HCT116 (cell line): ENCODE data around the gene RHOBTB1. TPM values are rescaled to one million over a fixed set of nuclear protein-coding genes. Genes with fewer than 3 reads are reported as not detected.

Source experiments
- ATAC-seq: fragments of 200-7000 bp; cut with Tn5 transposase; 2 replicates; pipeline ENCODE4 v1.9.1; 2020; ENCODE audit warnings: mild to moderate bottlenecking, moderate library complexity
- BruUV-seq: library from RNA; stranded (reverse); fragments of 400-500 nt; replicated peaks from 2 replicates; lab custom pipeline; 2021; lab: Mats Ljungman, UMichigan
- CTCF ChIA-PET: fragments of 300-600 bp; sonication (Branson Sonifier 250); formaldehyde crosslinking; loops from one replicate; lab custom pipeline; 2021; ENCODE audit warnings: antibody characterized with exemption; lab: Charles Lee
- POLR2A ChIA-PET: fragments of 300-600, 350-600 bp; sonication (Branson Sonifier 250); formaldehyde crosslinking; loops from one replicate; lab custom pipeline; 2021; ENCODE audit warnings: antibody characterized with exemption; lab: Charles Lee
- RAD21 ChIA-PET, 2 experiments: fragments of 300-600 bp; sonication (Branson Sonifier 250); formaldehyde crosslinking; loops; one replicate each; lab custom pipeline; 2023; ENCODE audit warnings: low total read pairs in 2 of 2; ENCODE audit not compliant: uncharacterized antibody in 2 of 2, unreplicated experiment in 2 of 2, low non-redundant PET in 1 of 2; lab: Charles Lee
- DNase-seq: peaks from one replicate; pipeline ENCODE4 v3.0.0-alpha.2; 2010; ENCODE audit warnings: low read depth, low spot score
- H2AFZ ChIP-seq: fragments of 200-600 bp; shearing (Covaris generic), sonication (generic); 2 replicates; pipeline ENCODE4 v1.6.1; 2017; ENCODE audit warnings: low read depth, mixed run types, mixed read lengths, antibody characterized with exemption, low read length; ENCODE audit not compliant: poor library complexity, severe bottlenecking
- H3K27ac ChIP-seq: 2 replicates; pipeline ENCODE4 v1.5.1; 2012; ENCODE audit warnings: low read depth, low read length
- H3K27me3 ChIP-seq: fragments of 200-600 bp; sonication (generic); 2 replicates; pipeline ENCODE4 v1.6.1; 2016; ENCODE audit warnings: mixed run types, low read length, mixed read lengths; ENCODE audit not compliant: insufficient read depth
- H3K36me3 ChIP-seq, 2 experiments: fragments of 200-500 bp in 1 of 2; fragments of 200-600 bp in 1 of 2; sonication (Bioruptor generic) in 1 of 2; sonication (generic) in 1 of 2; 2 replicates each; pipeline versions ENCODE4 v1.5.1 to v1.6.1; 2014 to 2016; ENCODE audit warnings: low read length in 2 of 2, inconsistent platforms in 1 of 2, mixed read lengths in 1 of 2, mixed run types in 1 of 2; ENCODE audit not compliant: insufficient read depth in 2 of 2, control insufficient read depth in 1 of 2
- H3K4me1 ChIP-seq, 2 experiments: fragments of 200-600 bp in 1 of 2; sonication (generic) in 1 of 2; 2 replicates each; pipeline versions ENCODE4 v1.5.1 to v1.6.1; 2012 to 2017; ENCODE audit warnings: low read length in 2 of 2, inconsistent platforms in 1 of 2, mild to moderate bottlenecking in 1 of 2, mixed read lengths in 1 of 2, mixed run types in 1 of 2, moderate library complexity in 1 of 2; ENCODE audit not compliant: insufficient read depth in 2 of 2, control insufficient read depth in 1 of 2
- H3K4me2 ChIP-seq: fragments of 200-600 bp; sonication (generic); 2 replicates; pipeline ENCODE4 v1.6.1; 2017; ENCODE audit warnings: mixed run types, low read length, mixed read lengths
- H3K4me3 ChIP-seq, 2 experiments: fragments of 200-600 bp in 1 of 2; sonication (generic) in 1 of 2; replicated peaks in 1 of 2; 2 replicates each; pipeline ENCODE4 v1.5.1; 2011 to 2016; ENCODE audit warnings: low read length in 2 of 2, control low read depth in 1 of 2, low read depth in 1 of 2, mild to moderate bottlenecking in 1 of 2, mixed read lengths in 1 of 2, mixed run types in 1 of 2
- H3K79me2 ChIP-seq: fragments of 200-600 bp; sonication (generic); 2 replicates; pipeline ENCODE4 v1.6.1; 2017; ENCODE audit warnings: mild to moderate bottlenecking, mixed run types, low read length, moderate library complexity, mixed read lengths; ENCODE audit not compliant: insufficient read depth
- H3K9ac ChIP-seq: fragments of 200-600 bp; sonication (generic); 2 replicates; pipeline ENCODE4 v1.6.1; 2016; ENCODE audit warnings: low read length, mixed read lengths
- H3K9me2 ChIP-seq: fragments of 200-600 bp; sonication (generic), shearing (Covaris generic); 2 replicates; pipeline ENCODE4 v1.6.1; 2017; ENCODE audit warnings: mixed run types, mild to moderate bottlenecking, moderate library complexity; ENCODE audit not compliant: insufficient read depth
- H3K9me3 ChIP-seq, 2 experiments: fragments of 200-500 bp in 1 of 2; fragments of 200-600 bp in 1 of 2; sonication (Bioruptor generic) in 1 of 2; sonication (generic) in 1 of 2; 2 replicates each; pipeline ENCODE4 v1.6.1; 2014 to 2017; ENCODE audit warnings: low read length in 2 of 2, mixed read lengths in 2 of 2, inconsistent platforms in 1 of 2, low read depth in 1 of 2, mild to moderate bottlenecking in 1 of 2, mixed run types in 1 of 2, moderate library complexity in 1 of 2; ENCODE audit not compliant: control insufficient read depth in 1 of 2, insufficient read depth in 1 of 2
- H4K20me1 ChIP-seq: fragments of 200-600 bp; sonication (generic), shearing (Covaris generic); 2 replicates; pipeline ENCODE4 v1.6.1; 2017; ENCODE audit warnings: mixed run types, mild to moderate bottlenecking, moderate library complexity; ENCODE audit not compliant: insufficient read depth
- CBX3 ChIP-seq: IDR thresholded peaks from 2 replicates; pipeline ENCODE4 v1.6.1; 2012; ENCODE audit warnings: low read depth
- EGR1 ChIP-seq: IDR thresholded peaks from 2 replicates; pipeline ENCODE4 v1.6.1; 2012; ENCODE audit warnings: low read depth
- ELF1 ChIP-seq: IDR thresholded peaks from 2 replicates; pipeline ENCODE4 v1.6.1; 2012; ENCODE audit warnings: low read depth, borderline replicate concordance
- JUND ChIP-seq: IDR thresholded peaks from 2 replicates; pipeline ENCODE4 v1.6.1; 2012
- POLR2AphosphoS5 ChIP-seq: IDR thresholded peaks from 2 replicates; pipeline ENCODE4 v1.6.1; 2011; ENCODE audit warnings: mild to moderate bottlenecking, low read depth, low read length, moderate library complexity
- RAD21 ChIP-seq: IDR thresholded peaks from 2 replicates; pipeline ENCODE4 v1.6.1; 2012; ENCODE audit warnings: low read depth, mild to moderate bottlenecking
- SIN3A ChIP-seq: IDR thresholded peaks from 2 replicates; pipeline ENCODE4 v1.6.1; 2012; ENCODE audit warnings: low read depth
- SP1 ChIP-seq: IDR thresholded peaks from 2 replicates; pipeline ENCODE4 v1.6.1; 2012; ENCODE audit warnings: low read depth
- SRF ChIP-seq: IDR thresholded peaks from 2 replicates; pipeline ENCODE4 v1.6.1; 2012; ENCODE audit warnings: low read depth
- YY1 ChIP-seq: IDR thresholded peaks from 2 replicates; pipeline ENCODE4 v1.6.1; 2011; ENCODE audit warnings: low read length, low read depth, moderate library complexity, mild to moderate bottlenecking; ENCODE audit not compliant: insufficient replicate concordance; ENCODE audit errors: extremely low read depth
- ZFX ChIP-seq: fragments of 450-650 bp; IDR thresholded peaks from 2 replicates; pipeline ENCODE4 v1.6.1; 2017
- ZNF274 ChIP-seq: fragments of 200-500 bp; sonication (Bioruptor generic); IDR thresholded peaks from 2 replicates; pipeline ENCODE4 v1.6.1; 2014; ENCODE audit warnings: mild to moderate bottlenecking, low read depth, low read length, inconsistent platforms
- intact Hi-C: fragments of 100-400 bp; cut with micrococcal nuclease; formaldehyde crosslinking; loops from 2 replicates; pipeline ENCODE4 v1.10.0; 2022
- total RNA-seq: library from RNA; stranded (reverse); gene quantifications from one replicate; pipeline ENCODE4 v1.2.1, GENCODE V29; 2021; ENCODE audit not compliant: unreplicated experiment
- TF ChIP-seq, protein P1 (sequence below): IDR thresholded peaks from 2 replicates; pipeline ENCODE4 v1.6.1; 2011; ENCODE audit warnings: mild to moderate bottlenecking, low read length, moderate library complexity; ENCODE audit not compliant: insufficient replicate concordance; ENCODE audit errors: extremely low read depth
- TF ChIP-seq, protein P2 (sequence below): IDR thresholded peaks from 2 replicates; pipeline ENCODE4 v1.6.1; 2012
- TF ChIP-seq, protein P3 (sequence below): IDR thresholded peaks from 2 replicates; pipeline ENCODE4 v1.6.1; 2012
- TF ChIP-seq, protein P4 (sequence below): IDR thresholded peaks from 2 replicates; pipeline ENCODE4 v1.6.1; 2012; ENCODE audit warnings: low read depth

The RHOBTB1 gene
- total RNA-seq, 1 experiment from 2014 or later, result 1.6 TPM

DNA sequence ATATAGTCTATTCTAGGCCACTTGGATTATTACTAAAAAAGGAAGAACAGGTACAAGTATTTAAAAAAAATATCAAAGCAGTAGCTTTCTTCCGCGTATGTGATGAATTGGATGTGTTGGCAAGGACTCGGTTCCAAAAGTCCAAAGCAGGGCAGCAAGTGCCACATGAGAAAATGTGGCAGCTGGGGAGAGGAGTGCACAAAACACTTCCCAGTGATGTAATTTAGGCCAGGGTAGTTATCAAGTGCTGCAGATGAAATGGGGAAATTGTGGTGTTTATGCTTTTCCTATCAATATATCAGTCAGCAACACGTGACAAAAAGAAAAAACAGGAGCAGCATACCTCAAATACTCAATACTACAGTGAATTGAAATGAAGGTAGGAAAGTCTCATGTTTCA is 7.0 kb downstream of the RHOBTB1 start (continued):
- TF ChIP-seq, protein P1, sequence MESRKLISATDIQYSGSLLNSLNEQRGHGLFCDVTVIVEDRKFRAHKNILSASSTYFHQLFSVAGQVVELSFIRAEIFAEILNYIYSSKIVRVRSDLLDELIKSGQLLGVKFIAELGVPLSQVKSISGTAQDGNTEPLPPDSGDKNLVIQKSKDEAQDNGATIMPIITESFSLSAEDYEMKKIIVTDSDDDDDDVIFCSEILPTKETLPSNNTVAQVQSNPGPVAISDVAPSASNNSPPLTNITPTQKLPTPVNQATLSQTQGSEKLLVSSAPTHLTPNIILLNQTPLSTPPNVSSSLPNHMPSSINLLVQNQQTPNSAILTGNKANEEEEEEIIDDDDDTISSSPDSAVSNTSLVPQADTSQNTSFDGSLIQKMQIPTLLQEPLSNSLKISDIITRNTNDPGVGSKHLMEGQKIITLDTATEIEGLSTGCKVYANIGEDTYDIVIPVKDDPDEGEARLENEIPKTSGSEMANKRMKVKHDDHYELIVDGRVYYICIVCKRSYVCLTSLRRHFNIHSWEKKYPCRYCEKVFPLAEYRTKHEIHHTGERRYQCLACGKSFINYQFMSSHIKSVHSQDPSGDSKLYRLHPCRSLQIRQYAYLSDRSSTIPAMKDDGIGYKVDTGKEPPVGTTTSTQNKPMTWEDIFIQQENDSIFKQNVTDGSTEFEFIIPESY, result no peak
- no peak for TF ChIP-seq RAD21
- no peak for TF ChIP-seq ZFX
- no peak for TF ChIP-seq SRF
- TF ChIP-seq POLR2AphosphoS5, result no peak
- no peak for TF ChIP-seq SP1

DNA sequence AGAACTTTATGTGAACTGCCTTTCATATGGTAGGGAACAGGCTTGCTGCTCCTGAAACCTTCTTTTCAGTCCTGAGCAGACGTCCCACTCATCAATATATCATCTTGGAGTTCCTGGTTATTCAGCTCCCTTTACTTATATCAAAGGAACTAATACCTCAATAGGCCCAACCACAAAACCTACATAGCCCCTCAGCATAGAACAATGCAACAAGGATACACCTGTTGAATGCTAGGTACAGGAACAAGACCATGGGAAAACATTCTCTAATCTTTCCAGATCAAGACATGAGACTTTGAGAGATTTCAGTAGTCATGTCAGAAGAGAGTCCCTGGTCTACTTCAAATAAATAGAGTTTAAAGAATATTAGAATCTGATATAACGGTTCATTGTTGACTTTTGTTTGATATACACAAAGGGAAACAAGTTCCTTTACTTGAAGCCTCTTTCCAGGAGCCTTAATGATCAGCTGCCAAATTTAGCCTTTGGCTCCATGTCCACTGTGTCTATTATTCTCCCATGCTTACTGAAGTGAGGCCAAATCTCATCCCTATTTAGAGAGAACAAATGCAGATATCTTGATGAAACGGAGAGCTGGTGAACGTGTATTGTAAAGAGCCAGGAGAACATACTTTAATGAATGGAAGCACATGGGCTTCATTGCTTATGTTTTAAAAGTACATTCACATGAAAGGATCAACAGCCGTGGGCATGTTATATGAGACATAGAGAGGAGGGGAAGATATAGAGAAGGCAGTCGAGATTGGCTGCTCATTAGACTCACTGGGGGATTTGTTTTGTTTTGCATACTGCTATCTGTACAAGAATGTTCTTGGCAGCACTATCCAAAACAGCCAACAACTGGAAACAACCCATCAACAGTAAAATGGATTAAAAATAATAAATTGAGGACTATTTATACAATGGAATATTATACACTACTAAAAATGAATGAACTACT is 9.5 kb downstream of the RHOBTB1 start:
- no TSS peak for BruUV-seq
- ATAC-seq, result no peak
- CTCF ChIA-PET, result no interaction called here
- no peak for TF ChIP-seq JUND
- TF ChIP-seq SP1, result no peak
- TF ChIP-seq, protein P2, sequence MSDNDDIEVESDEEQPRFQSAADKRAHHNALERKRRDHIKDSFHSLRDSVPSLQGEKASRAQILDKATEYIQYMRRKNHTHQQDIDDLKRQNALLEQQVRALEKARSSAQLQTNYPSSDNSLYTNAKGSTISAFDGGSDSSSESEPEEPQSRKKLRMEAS, result no peak
- TF ChIP-seq ELF1, result no peak
- TF ChIP-seq ZNF274, result no peak
- TF ChIP-seq YY1, result no peak
- TF ChIP-seq, protein P3, sequence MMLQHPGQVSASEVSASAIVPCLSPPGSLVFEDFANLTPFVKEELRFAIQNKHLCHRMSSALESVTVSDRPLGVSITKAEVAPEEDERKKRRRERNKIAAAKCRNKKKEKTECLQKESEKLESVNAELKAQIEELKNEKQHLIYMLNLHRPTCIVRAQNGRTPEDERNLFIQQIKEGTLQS, result no peak
- TF ChIP-seq, protein P1, result no peak
- TF ChIP-seq SRF, result no peak
- no peak for TF ChIP-seq SIN3A
- TF ChIP-seq RAD21, result no peak
- TF ChIP-seq, protein P4, sequence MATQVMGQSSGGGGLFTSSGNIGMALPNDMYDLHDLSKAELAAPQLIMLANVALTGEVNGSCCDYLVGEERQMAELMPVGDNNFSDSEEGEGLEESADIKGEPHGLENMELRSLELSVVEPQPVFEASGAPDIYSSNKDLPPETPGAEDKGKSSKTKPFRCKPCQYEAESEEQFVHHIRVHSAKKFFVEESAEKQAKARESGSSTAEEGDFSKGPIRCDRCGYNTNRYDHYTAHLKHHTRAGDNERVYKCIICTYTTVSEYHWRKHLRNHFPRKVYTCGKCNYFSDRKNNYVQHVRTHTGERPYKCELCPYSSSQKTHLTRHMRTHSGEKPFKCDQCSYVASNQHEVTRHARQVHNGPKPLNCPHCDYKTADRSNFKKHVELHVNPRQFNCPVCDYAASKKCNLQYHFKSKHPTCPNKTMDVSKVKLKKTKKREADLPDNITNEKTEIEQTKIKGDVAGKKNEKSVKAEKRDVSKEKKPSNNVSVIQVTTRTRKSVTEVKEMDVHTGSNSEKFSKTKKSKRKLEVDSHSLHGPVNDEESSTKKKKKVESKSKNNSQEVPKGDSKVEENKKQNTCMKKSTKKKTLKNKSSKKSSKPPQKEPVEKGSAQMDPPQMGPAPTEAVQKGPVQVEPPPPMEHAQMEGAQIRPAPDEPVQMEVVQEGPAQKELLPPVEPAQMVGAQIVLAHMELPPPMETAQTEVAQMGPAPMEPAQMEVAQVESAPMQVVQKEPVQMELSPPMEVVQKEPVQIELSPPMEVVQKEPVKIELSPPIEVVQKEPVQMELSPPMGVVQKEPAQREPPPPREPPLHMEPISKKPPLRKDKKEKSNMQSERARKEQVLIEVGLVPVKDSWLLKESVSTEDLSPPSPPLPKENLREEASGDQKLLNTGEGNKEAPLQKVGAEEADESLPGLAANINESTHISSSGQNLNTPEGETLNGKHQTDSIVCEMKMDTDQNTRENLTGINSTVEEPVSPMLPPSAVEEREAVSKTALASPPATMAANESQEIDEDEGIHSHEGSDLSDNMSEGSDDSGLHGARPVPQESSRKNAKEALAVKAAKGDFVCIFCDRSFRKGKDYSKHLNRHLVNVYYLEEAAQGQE, result no peak
- no peak for TF ChIP-seq POLR2AphosphoS5
- TF ChIP-seq CBX3, result no peak
- TF ChIP-seq EGR1, result no peak

More for the DNA sequence above, 9.5 kb downstream of the RHOBTB1 start:
- RAD21 ChIA-PET, result no interaction called here
- H2AFZ ChIP-seq, result no peak overlapping the region
- H3K9me2 ChIP-seq, result no peaks in the 10 kb centered on the region
- H3K4me1 ChIP-seq, result no peaks in the 10 kb centered on the region; a peak in 1 of 4 replicates
- H3K9me3 ChIP-seq, result no peaks in the 10 kb centered on the region
- POLR2A ChIA-PET, result no interaction called here
- no peak overlapping the region for H3K4me3 ChIP-seq
- no peaks in the 10 kb centered on the region for H4K20me1 ChIP-seq
- no peaks in the 10 kb centered on the region for H3K27me3 ChIP-seq
- intact Hi-C loops, result no loop called here
- no peaks in the 10 kb centered on the region for H3K36me3 ChIP-seq
- H3K4me2 ChIP-seq, result no peak overlapping the region
- no peaks in the 10 kb centered on the region for H3K79me2 ChIP-seq
- H3K27ac ChIP-seq, result no peak overlapping the region
- no peak overlapping the region for H3K9ac ChIP-seq
- DNase-seq, result no peak
